HG02798 (cell line): Measurements from ENCODE around the gene TLR5.
A peak's percentile ranks its signal among the peaks of the same experiment; 100 is the strongest.

ENCODE experiments used
- ATAC-seq: cut with Tn5 transposase; IDR thresholded peaks from one replicate; pipeline ENCODE4 v1.9.1; 2021; ENCODE audit warnings: mild to moderate bottlenecking; ENCODE audit not compliant: unreplicated experiment, poor library complexity

TLR5 gene

DNA sequence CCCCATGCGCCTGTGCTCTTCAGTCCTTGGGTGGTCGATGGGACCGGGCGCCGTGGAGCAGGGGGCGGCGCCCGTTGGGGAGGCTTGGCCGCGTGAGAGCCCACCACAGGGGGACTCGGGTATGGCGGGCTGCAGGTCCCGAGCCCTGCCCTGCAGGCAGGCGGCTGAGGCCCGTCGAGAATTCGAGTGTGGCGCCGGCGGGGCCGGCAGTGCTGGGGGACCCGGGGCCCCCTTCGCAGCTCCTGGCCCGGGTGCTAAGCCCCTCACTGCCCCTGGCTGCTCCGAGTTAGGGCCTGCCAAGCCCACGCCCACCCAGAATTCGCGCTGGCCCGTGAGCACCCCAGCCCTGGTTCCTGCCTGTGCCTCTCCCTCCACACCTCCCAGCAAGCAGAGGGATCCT lies 26.1 kb downstream of the TLR5 start:
- ATAC-seq = no peak

DNA sequence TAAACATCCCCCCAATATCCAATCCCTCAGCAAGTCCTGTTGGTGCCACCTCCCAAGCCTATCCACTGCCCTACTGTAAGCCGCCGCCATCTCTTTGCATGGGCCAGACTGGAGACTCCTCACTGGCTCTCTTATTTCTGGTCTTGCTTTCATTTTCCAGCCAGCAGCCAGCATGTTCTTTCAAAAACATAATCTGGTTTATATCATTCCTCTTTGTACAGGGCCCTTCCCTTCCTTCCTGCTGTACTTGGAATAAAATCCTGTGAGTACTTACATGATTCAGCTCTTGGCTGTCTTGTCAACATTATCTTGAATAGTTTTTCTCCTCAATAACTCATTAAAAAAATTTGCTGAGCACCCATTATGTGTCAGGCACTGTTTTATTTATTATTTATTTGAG lies 28.2 kb downstream of the TLR5 start:
- no peak for ATAC-seq

DNA sequence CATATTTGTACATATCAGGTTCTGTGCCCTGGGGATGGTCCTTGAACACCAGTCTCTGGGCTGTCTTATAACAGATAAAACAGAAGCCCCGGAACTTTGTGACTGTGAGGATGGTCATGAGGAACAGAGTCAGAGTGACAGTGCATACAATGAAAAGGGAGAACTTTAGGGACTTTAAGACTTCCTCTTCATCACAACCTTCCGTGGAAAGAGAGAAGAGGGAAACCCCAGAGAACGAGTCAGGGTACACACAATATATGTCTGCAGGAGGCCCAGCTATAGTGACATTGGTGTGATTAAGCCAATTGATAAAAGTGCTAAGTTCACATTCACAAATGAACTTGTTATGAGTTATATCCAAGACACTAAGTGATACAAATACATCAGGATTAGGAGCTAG lies 32.1 kb downstream of the TLR5 start:
- no peak for ATAC-seq

DNA sequence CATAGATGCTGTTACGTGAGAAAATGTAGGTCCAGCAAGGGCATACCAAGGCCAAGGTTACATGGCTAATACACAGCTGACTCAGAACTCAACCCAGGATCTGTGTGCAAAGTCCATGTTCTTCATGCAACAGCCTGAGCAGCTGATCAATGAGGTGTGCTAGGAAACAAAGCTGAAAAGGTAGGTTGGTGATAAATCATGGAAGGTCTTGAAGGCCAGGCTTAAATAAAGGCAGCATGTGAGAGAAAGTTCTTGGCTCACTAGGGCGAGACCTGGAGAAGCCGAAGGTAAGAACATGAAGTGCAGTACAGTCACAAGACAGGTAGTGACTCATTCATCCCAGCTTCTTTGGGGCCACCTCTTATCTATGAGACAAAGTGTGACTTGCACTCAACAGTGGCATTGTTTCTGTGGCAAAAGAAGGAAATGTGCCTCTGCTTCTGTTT lies 33.4 kb downstream of the TLR5 start:
- ATAC-seq = no peak

DNA sequence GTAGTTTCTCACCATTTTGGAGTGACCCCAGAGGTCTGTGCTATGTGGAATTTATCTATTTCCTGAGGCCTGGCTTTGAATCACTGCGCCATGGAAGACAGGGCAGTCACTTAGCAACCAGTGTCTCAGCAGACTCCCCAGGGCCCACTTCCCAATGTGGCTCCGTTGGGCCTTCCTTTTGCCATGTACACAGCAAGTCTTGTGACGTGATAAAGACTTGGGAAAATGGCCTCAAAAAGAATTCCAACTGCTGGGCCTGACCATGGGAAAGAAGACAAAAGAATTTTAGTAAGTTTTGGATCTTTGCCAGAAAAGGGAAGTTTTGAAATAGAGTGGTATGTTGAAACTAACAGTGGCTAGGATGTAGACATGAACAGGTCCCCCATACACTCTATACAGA lies 36.2 kb downstream of the TLR5 start:
- ATAC-seq = no peak

DNA sequence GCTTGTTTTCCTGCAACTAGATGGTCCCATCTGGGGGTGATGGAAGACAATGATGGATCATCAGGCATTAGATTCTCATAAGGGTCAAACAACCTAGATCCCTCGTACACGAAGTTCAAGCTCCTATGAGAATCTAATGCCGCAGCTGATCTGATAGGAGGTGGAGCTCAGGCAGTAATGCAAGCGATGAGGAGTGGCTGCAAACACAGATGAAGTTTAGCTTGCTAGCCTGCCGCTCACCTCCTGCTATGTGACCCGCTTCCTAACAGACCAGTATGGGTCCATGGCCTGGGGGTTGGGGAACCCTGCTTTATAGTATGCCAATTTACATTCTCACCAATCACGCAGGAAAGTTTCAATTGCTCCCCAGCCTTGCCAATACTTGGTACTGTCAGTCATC lies 37.5 kb downstream of the TLR5 start:
- ATAC-seq = no peak

DNA sequence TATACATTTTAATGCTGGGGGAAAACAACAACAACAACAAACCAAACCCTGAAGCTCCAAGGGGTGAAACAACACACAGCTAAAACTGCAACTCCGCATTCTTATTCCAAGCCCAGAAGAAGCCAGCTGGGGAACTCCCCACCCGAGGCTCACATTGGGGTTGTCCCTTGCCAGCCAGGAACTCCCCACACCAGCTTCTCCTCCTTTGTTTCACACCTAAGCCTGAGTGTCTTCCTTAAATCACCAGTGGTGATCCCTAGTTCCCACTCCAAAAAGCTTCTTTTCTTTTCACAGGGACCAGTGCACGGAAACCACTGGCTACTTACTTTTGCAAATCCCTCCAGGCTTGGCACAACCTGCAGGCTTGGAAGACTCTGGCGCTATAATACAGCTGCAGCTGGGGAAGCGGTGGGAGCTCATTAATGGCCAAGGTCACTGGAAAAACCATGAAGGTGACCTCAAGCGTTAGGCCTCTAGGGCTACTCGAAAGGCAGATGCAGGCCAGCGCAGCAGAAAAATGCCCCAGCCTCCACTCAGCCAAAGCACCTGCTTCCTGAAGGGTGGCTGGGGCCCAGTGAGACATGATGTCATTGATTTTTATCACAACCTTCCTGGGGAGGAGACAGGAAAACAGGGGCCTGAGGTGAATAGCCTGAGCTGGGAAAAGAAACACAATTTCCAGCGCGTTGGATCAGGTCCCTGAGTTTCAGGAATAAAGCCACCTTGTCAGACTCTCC lies 40.1 kb downstream of the TLR5 start:
- ATAC-seq = no peak

DNA sequence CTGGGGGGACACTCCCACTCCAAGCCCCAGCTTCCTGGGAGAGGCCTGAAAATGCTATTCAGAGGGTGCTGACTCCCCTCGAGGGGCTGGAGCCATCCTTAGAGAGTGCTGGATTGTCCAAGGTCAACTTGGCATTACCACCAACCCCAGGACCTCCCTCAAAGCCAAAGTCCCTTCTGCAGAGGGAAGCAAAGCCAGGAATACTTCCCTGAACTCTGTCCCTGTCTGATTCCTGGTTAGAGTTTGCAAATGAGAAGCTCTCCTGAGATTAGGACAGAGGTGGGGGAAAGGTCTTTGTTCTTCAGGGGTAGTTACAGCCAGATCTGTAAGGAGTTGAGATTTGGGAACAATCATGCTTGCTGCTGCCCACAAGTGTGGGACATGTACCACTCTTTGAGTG lies 45.3 kb downstream of the TLR5 start:
- ATAC-seq = no peak

DNA sequence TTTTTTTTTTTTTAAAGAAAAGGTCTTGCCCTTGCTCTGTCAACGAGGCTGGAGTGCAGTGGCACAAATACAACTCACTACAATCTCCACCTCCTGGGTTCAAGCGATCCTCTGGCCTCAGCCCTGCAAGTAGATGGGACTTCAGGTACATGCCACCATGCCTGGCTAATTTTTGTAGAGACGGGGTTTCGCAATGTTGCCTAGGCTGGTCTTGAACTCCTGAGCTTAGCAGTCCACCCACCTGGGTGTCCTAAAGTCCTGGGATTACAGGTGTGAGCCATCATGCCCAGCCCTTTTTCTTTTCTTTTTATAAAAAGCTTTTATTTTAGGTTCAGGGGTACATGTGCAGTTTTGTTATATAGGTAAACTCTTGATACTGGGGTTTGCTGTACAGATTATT lies 47.2 kb downstream of the TLR5 start:
- ATAC-seq = no peak

DNA sequence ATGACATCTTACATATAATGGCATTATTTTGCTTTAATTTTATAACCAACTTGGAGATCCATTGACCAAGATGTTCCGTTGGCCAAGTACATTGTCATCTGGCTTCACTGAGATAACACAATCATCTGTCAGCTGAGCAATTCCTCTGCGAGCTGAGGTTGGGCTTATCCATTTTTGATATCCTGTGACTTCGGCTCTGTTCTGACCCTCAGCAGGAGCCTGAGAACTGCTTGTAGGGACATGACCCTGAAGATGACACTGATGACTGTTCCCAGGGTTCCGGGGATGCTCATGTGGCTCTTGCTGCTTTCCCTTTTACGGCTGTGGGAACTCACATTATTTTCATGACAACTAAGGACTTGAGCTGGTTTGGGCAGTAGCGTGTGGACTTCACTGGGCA lies 51.2 kb downstream of the TLR5 start:
- no peak for ATAC-seq

DNA sequence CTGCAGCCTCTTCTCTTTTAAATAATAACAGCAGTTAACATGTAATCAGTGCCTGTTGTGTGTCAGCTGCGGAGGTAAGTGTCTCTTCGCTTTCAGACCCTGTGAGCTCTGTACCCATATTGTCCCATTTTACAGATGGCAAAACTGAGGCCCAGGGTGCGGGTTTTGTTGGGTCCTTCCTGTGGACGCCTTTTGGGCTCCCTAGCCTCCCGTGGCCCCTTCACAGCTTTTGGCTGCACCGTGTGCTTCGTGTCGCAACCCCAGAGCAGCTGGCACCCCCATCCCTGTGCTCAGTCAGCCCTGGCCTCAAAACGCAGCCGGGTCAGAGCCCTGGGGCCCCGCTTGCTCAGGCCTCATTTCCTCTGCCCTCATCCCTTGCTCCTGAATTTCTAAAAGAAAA lies 53.8 kb downstream of the TLR5 start:
- no peak for ATAC-seq

DNA sequence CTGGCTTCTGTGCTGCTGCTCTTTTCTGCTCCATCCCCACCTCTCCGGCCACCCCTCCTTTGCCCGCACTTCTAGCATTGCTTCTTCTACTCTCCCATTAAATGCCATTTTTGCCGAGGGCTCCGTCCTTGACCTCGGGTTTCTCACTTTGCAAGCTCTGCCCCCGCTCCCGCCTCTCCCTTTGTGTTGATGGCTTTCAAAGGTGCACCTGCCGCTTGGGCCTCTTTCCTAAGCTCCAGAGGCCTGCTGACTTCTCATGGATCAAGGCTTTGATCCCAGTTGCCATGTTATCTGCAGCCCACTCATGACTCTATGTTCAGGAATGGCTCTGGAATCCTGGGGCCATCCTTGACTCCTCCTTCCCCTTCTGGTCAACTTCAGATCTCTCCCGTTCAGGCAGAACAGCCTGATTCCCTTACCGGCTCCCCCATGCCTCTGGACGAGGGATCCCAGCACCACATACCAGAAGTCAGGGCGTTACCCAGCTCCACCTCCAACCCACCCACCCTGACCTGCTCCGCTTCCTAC lies 54.3 kb downstream of the TLR5 start:
- ATAC-seq = no peak

DNA sequence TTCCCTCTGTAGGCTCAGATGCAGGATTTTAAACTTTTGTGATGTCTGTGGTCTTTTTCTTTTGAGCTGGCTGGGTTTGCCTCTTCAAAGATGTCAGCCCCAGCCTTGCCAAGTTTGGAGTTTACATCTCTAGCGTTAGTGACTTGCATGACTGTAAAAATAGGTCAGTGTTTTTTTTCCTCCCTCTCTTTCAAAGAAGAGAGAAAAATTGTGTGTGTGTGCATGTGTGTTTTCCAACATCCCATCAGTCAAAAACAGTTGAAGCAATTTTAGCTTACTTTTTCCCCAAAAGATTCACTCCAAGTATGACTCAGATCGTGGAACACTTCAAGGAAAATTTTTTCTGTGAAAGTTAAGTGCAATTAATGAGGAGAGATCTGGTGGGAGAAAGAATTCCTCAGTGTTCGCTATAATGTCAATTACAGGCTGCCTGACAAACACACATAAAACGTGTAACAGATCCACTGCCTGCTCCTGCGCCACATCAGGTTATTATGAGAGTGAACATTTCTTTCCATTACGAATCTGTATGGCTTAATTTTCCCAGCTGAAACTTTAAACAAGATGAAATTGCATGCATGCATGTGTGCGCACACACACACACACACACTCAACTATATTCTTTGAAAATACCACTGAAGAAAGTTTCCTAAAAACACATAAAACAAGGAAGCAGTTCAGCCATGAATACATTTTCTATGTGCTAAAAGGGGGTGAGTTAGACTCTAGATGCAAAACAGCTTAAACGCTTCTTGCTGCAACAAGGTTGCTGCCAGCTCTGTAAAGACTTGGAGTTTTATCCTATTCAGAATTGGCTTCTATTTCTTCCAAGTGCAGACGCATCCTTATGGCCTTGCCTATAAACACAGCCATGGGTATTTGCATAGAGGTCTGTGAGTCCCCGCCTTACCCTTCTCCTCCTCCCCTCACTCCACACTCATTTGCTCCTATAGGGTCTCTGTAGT lies 55.5 kb downstream of the TLR5 start:
- ATAC-seq = no peak

DNA sequence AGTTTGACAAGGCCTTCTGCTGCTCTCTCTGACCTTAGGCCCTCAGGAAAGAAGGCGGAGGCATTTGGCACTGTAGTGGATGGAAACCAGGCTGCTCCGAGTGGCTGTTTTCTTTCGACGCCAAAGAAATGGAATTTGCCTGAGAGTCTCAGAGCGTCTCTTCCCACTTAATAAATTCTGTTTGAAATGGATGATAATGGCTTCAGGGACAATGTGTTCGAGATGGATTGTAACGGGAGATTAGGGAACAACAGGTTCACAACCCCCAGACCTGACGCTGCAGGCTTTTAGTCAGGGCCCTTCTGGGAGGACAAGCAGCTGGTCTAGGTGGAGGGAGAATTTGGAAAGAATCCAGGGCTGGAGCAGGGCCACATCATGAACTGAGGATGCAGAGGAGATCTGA lies 58.6 kb downstream of the TLR5 start:
- ATAC-seq = no peak

DNA sequence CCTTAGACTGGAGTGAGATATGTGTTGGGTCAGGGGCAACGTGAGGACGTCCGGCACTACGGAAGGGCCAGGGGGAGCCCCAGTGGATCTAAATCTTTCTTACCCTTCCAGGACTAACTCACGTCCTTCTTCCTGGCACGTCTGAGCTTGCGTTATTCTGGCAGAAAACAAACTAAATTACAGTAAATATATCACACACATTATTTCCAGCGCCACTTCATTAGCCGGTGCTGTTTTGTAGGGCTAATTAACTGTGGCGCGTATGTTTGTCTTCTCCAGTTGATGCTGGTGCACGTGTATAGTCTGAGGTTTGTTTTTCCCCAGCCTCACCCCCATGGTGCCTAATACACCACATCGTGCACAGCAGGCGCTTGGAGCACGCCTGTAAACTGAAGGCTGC lies 59.2 kb downstream of the TLR5 start:
- ATAC-seq = no peak

DNA sequence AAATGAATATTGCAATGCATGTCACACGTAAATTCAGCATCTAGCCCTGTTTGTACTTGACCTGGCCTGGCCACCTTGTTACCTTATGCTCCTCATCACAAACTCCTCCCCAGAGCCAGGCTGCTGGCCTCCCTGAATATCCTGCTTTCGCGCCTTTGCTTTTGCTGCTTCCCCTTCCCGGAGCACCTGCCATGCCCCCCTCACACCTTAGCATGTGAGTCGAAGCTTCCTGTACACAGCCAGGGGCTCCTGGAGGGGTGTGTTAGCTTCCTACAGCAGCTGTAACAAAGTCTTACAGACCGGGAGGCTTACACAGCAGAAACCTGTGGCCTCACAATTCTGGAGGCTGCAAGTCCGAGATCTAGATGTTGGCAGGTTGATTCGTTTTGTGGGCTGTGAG lies 60.1 kb downstream of the TLR5 start:
- ATAC-seq = no peak

DNA sequence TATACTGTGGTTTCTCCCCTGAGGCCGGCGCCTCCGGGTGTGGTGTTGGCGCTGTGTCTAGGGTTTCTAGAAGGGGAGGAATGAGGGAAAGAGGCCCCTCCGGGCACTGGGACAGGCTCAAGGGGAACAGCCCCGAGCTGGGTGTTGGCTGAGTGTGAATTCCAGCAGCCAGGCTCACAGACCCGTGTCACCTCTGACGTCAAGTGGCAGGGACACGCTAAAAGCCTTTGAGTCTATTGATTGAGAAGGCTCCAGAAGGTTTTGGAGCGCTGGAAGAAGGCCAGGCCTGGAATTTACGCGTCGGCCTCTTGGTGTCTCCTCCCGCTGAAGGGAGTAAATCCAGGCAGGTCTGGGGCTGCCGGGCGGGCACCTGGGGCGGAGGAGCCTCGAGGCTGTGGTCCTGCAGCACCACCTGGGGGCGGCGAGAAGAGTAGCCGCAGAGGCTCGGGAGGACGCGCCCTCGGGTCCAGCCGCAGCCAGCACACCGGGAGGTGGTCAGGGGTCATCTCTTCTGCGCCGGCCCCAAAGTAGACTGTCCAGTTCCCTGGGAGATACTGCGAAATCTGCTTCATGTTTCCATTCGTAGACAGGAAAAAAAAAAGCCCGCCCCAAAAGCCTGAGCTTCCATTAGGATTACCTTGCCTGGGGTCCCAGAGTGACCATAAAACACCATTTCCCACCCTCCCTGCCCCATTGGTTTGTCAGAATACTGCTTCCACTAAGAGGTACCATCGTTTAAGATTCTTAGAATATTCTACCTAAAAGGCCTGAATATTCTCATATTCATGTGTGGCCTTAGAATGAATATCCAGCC lies 61.7 kb downstream of the TLR5 start:
- peak; percentile 99 for ATAC-seq

DNA sequence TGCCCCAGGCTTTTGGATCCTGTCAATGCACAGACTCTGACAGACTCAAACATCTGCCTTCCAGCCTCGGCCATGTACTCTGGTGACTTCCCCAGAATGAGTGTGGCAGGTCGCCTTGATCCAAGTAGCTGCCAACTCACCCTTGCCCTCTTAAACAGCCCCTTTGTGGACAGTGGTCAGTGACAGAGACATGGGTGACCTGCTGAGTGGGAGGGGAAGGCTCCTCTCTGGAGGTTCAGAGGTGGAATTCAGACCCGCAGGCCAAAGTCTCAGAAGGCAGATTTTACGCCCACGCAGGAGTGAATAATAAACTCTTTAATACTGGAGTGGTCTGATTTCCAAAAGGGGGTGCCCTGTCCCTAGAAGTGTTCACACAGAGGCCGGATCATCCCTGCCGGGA lies 63.5 kb downstream of the TLR5 start:
- no peak for ATAC-seq

DNA sequence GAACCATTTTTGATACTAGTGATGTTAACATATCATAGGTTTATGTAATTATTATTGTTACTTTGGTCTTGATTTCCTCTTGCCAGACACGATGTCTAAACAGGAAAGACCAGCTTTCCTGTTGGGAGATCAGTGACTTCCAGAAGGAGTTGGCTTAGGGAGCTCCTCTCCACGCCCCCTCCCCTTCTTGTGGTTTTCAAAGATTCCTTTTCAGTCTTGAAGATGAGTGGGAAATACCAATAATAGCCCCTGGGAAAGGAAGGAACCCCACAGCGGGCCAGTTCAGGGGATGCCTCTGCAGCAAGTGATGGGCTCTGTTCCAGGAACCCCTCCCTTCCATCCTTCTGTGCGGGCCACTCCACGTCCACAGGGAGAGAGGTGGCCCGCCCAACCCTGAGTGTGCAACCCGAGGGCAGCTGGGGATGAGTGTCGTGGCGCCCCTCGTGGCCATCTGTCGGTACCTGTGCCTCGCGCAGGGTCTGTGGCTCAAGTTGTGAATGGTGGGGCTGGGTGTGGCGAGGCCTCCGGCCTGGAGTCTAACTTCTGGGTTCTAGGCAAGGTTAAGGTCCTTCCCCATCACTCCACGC lies 65.7 kb downstream of the TLR5 start:
- no peak for ATAC-seq

DNA sequence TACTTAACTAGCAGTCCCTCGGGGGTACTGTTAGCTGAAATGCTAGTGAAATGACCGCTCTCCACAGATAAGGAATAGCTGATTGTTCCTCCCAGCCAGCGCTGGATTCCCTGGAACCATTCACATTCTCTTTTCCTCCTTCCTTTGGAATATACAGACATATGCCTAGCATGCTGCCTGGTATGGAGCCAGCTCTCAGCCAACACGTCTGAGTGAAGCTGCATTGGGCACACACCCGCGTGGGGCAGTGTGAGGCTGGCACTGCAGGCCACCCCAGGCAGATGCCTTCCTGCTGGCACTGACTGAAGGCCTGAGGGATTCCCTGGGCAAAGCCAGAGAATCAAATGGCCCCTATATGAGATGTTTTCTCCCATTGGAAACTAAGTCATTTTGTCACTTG lies 66.7 kb downstream of the TLR5 start:
- no peak for ATAC-seq
